Ramos (cell line): Measurements from ENCODE around the gene TMEM72.

Experiments used
- in situ Hi-C: fragments of 300-500 bp; cut with MboI; formaldehyde crosslinking; loops from one replicate; pipeline ENCODE4 v1.14.3; 2022; ENCODE audit warnings: low sequenced_read_pairs; ENCODE audit not compliant: unreplicated experiment

TMEM72 gene

GRCh38 chr10:44911081-44911540 lies at the start of gene TMEM72:
Gene TMEM72 (plus strand): TSS chr10:44911337. CDS start chr10:44911513, 176 bp downstream.
- in situ Hi-C loops, result no loop called here

DNA sequence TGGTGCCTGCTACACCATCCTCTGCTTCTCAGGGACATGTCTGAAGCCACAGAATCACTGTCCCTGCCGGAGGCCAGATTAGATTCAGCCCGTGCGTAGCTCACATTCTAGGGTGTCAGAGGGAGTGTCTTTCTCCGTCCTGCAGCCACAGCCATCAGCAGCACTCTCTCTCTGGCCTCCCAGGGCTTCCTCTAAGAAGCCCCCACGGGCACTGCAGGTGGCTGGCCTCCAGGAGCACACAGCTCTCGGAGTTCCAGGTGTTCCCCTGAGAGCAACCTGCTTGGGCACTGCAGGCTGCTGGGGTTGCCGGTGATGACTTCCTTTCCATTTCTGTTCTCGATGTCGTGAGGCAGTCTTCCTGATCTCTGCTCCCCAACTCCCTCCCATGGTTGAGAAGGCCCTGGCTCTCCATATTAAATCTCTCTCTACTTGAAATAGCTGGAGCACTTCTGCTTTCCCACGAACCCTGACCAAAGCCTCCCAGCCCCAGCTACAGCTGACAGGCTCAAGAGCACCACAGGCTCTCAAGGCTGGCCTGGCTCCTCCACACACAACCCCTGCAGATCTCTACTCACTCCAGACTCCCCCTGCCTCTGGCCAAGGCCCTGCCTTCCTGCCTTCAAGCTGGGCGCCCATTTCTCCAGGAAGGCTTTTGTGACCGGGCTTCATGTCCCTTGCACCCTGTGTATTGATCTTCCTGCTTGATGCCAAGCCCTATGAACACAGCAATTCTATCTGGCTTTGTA lies 49.0 kb upstream of the TMEM72 start:
- in situ Hi-C loops, result loop anchor here (10.0 kb wide), 1 partner anchor 1197 kb away; no protein-coding TSS in a partner anchor

- in situ Hi-C loops, result loop anchor here (10.0 kb wide), 1 partner anchor 1198 kb away; no protein-coding TSS in a partner anchor
These were observed 48.2 kb upstream of the TMEM72 start for GRCh38 chr10:44862924-44863323.

GRCh38 chr10:44863344-44864047 lies 47.6 kb upstream of the TMEM72 start:
- in situ Hi-C loops, result loop anchor here (10.0 kb wide), 1 partner anchor 1199 kb away; no protein-coding TSS in a partner anchor

GRCh38 chr10:44864051-44864450 lies 47.1 kb upstream of the TMEM72 start:
- in situ Hi-C loops, result loop anchor here (10.0 kb wide), 1 partner anchor 1199 kb away; no protein-coding TSS in a partner anchor

DNA sequence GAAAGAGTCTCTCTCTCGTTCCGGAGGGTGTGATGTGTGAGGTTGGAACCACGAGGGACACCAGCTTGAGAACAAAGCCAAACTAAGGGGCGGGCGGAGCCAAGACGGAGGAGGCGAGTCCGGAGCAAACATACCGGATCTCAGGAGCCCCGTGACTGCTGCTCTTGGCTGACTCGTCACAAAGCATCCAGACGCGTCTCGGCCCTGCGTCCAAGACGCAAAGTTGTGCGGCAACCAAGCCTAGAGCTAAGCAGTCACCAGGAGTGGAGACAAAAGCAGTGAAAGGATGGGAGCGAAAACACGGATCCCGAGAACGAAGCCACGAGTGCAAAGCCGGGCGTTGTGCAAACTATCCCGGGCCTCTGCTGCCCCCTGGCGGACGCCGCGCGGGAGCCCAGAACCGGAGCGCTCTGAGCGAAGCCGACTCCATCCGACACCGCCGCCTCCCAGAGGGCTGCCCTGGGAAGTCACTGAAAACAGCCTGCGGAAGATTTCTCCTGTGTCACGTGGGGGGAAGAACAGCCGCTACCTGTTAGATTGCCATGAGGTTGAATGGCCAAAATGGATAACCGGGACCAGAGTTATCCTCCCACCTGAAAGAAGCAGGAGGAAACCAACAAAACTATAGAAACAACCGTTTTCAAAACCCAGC lies 46.4 kb upstream of the TMEM72 start:
- in situ Hi-C loops, result loop anchor here (10.0 kb wide), 1 partner anchor 1200 kb away; no protein-coding TSS in a partner anchor

DNA sequence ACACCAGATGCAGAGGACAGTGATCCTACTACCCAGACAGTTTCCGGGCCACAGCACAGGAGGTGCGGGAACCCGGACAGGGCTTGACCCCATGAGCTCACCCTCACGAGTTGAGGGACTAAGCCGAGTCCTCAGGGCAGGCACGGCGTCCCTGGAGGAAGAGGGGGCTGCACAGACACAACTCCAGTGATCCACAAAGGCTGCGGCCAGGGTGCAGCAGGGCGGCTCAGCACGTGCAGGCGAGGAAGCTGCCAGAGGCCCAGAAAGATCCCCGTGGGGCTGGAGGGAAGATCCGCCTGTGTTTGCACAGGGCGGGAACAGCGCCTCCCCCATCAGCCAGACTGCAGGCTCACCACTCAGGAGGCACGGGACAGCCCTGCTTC lies 45.9 kb upstream of the TMEM72 start:
- in situ Hi-C loops, result loop anchor here (10.0 kb wide), 1 partner anchor 1200 kb away; no protein-coding TSS in a partner anchor

- in situ Hi-C loops, result loop anchor here (10.0 kb wide), 1 partner anchor 1202 kb away; no protein-coding TSS in a partner anchor
These were observed 44.8 kb upstream of the TMEM72 start for GRCh38 chr10:44866367-44866766.

DNA sequence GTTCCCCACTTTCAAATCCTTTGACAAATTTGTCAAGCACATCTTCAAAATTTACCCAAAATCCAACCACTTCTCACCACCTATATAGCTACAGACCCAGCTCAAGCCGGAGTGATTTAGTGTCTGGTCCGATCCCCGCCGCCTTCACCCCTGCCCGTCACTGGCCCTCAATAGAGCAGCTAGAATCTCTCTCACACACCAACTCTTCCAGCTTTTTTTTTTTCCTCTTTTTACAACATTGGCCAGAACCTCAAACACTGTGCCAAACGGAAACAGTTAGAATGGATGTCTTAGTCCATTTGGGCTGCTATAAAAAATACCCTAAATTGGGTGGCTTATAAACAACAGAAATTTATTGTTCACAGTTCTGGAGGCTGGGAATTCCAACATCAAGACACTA lies 41.1 kb upstream of the TMEM72 start:
- in situ Hi-C loops, result no loop called here

DNA sequence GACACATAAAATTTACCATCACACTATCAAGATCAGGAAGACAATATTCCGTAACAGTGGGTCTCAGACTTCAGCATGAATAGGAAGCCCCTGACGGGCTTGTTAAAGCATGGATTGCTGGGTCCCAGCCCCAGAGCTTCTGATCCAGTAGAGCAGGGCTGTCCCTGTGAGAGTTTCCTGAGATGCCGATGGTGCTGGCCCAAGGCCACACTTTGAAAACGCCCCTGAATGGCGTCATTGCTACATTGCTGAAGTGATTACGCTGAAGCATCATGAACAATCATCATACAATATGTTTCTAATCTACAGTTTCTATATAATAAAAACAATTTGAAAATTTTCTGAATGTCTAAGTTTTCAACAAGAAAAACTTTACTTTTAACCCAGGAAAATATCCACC lies 38.0 kb upstream of the TMEM72 start:
- in situ Hi-C loops, result no loop called here

DNA sequence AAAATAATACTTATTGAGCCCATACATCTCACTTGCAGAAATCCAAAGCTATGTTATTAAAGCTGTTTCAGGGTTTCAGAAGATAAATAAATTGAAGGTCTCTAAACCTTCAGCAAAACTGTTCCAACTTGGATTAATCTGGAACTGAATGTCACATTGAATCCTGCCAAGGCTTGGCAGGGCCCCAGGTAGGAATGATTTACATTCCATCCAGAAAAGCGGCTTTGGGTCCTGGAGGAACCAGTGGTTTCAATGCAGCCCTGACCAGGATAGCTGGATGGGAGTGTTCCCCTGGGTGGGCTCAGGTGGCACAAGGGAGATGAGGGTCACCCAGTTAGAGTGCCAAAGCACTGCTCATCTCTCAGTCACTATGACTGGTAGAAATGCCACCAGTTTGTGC lies 37.0 kb upstream of the TMEM72 start:
- in situ Hi-C loops, result no loop called here

- in situ Hi-C loops, result no loop called here
These were observed 32.2 kb upstream of the TMEM72 start for GRCh38 chr10:44878706-44879530.

DNA sequence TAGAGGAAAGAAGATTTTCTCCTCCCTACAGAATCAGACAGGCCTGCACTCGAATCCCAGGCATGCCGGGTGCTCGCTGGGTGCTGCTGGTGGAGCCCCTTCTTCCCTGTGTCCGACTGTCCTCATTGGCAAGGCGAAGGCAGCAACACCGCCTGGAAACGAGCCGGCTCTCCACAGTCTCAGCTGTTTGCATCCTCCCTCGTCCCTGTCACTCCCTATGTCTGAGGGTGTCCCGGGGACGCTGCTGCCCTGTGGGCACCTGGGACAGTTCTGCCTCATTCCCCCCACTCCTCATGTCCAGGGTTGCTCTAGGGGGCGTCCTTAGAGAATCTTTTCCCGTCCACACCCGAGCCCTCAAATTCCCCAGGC lies 31.6 kb upstream of the TMEM72 start:
- in situ Hi-C loops, result no loop called here

DNA sequence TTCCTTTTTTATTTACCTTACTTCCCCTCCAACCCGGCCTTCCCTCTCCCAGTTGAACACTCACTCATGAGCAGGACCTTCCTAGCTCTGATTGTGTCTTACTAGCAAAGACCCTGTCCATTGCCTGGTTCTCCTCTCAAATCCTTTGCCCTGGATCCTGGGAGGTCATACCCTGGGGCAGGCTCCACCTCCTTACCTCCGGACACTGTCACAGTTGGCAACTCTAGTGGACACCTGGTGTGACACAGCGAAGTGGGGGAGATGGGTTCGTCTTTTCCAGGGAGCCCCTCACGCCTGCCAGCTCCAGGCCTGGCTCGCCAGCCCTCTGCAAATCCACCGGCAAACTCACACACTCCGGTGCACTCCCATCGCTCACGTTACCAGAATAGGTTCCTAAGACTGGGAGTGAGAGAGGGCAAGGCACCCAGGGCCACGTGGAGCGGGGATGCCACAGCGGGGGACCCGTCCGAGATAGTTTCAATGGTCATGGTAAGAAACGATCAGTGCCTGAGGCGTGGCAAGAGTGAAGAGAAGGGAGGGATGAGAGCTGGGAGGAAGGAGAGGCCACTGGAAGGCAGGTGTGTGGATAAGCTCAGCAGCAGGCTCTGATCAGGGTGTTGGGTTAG lies 30.9 kb upstream of the TMEM72 start:
- in situ Hi-C loops, result no loop called here

DNA sequence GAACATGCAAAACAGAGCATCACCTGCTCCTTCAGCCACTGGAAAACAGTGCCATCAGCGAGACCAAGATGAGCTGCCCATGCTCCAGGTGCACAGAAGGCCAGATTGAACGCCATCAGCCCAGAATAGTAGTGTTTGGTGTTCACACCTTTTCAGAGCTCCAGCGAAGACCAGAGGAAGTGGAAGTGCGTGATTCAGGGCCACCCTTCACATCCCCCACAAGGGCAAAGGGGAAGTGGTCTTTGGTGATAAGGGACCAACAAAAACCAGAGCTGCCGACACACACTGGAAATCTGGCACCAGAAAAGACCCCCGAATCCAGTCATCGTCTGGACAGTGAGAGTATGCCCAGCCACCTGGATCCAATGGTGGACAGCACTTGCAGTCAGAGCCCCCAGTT lies 29.5 kb upstream of the TMEM72 start:
- in situ Hi-C loops, result no loop called here

- in situ Hi-C loops, result no loop called here
These were observed 28.9 kb upstream of the TMEM72 start for GRCh38 chr10:44882166-44882720.

GRCh38 chr10:44883593-44884331 lies 27.4 kb upstream of the TMEM72 start:
- in situ Hi-C loops, result no loop called here

DNA sequence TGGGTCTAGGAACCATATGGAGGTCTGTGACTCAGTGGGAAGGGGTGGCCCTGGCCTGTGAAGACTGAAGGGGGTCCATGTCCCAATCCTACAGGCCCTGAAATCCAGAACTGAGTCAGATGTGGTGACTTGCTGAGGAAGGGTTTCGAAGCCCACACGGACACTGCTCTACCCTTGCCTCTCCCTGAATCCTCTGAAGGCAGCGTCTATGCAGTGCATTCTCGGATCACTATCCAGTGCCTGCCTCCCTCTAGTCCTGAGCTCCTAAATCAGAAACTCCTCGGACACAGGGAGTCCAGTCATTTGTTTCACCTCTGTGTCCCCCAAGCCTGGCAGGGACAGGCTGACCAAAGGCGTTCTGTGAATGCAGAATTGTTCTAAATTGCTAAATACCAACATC lies 25.4 kb upstream of the TMEM72 start:
- in situ Hi-C loops, result no loop called here
